Gastroesophageal sphincter (tissue), 4 donors: ENCODE results near the gene CPNE4. TPM values are rescaled to one million over a fixed set of nuclear protein-coding genes. Genes with fewer than 3 reads are reported as not detected.

Experiments
- ATAC-seq: fragments of 150-250 bp; one replicate; pipeline ENCODE4 v1.9.1; 2016; ENCODE audit warnings: mild to moderate bottlenecking, moderate library complexity
- H3K27ac ChIP-seq, 4 donors: fragments of 200-600 bp; sonication (generic) in 3 of 4; 1 replicate in 3 of 4; 2 replicates in 1 of 4; pipeline ENCODE4 v1.5.1; 2016 to 2019
- H3K27me3 ChIP-seq: fragments of 200-600 bp; sonication (generic); one replicate; pipeline ENCODE4 v1.5.1; 2019
- H3K36me3 ChIP-seq, 2 donors: fragments of 200-600 bp; sonication (generic); one replicate each; pipeline ENCODE4 v1.5.1; 2019; ENCODE audit warnings: control low read depth in 1 of 2
- H3K4me1 ChIP-seq, 3 donors: fragments of 200-600 bp; sonication (generic); 1 replicate in 2 of 3; 2 replicates in 1 of 3; pipeline ENCODE4 v1.5.1; 2016 to 2019; ENCODE audit warnings: control low read depth in 2 of 3
- H3K4me3 ChIP-seq, 2 donors: fragments of 200-600 bp; sonication (generic); one replicate each; pipeline ENCODE4 v1.5.1; 2019; ENCODE audit warnings: mild to moderate bottlenecking in 1 of 2, moderate library complexity in 1 of 2
- H3K9me3 ChIP-seq, 3 donors: fragments of 200-600 bp; sonication (generic); one replicate each; pipeline ENCODE4 v1.5.1; 2017 to 2019; ENCODE audit warnings: control low read depth in 2 of 3
- CTCF ChIP-seq, 4 experiments: fragments of 200-600 bp in 2 of 4; fragments of 450-650 bp in 2 of 4; sonication (generic) in 1 of 4; IDR thresholded peaks; one replicate each; pipeline ENCODE4 v1.5.1; 2017 to 2019; ENCODE audit warnings: antibody characterized with exemption in 4 of 4, mild to moderate bottlenecking in 2 of 4, moderate library complexity in 2 of 4
- EP300 ChIP-seq: sonication (generic); formaldehyde crosslinking; IDR thresholded peaks from one replicate; pipeline ENCODE4 v1.6.1; 2017; ENCODE audit warnings: antibody characterized with exemption, mild to moderate bottlenecking
- POLR2A ChIP-seq, 2 donors: fragments of 450-650 bp; IDR thresholded peaks; one replicate each; pipeline ENCODE4 v1.6.1; 2017; ENCODE audit warnings: antibody characterized with exemption in 2 of 2, mild to moderate bottlenecking in 2 of 2, moderate library complexity in 1 of 2
- POLR2AphosphoS5 ChIP-seq: sonication (generic); formaldehyde crosslinking; IDR thresholded peaks from one replicate; pipeline ENCODE4 v1.6.1; 2017; ENCODE audit warnings: antibody characterized with exemption
- WGBS, 2 donors: methylation state at CpG; one replicate each; pipeline ENCODE4 v1.1.5; 2018; ENCODE audit warnings: low coverage in 1 of 2; 5-methylcytosine and 5-hydroxymethylcytosine counted together
- total RNA-seq, 4 donors: library from RNA; depleted of rRNA; stranded (reverse); fragments of >200 nt; gene quantifications; one replicate each; pipeline ENCODE4 v1.1.0, GENCODE V29; 2016

CPNE4 gene
- total RNA-seq, 4 donors from 2014 or later: not detected

- 65 to 78% methylated on average over 4 of the region's 4 CpGs for WGBS, 2 donors
- TF ChIP-seq CTCF (IDR thresholded peaks at IDR 0.05) (no peak), POLR2A (IDR thresholded peaks at IDR 0.05) (no peak), EP300 (no peak), POLR2AphosphoS5 (no peak)
- no peak overlapping the region for H3K27ac ChIP-seq
- ATAC-seq: no peak
- H3K4me3 ChIP-seq: no peak overlapping the region
- H3K36me3 ChIP-seq: no peaks in the 10 kb centered on the region
- H3K9me3 ChIP-seq: no peaks in the 10 kb centered on the region
- peaks cover 22% of the 10 kb centered on the region for H3K27me3 ChIP-seq
- H3K4me1 ChIP-seq: no peaks in the 10 kb centered on the region
Observed at GRCh38 chr3:131564812-131565211, 470.0 kb downstream of the CPNE4 start.

GRCh38 chr3:131561511-131561910 is 473.3 kb downstream of the CPNE4 start:
- H3K4me3 ChIP-seq: no peak overlapping the region
- no peak overlapping the region for H3K27ac ChIP-seq
- no peaks in the 10 kb centered on the region for H3K36me3 ChIP-seq
- no peak for TF ChIP-seq POLR2A (IDR thresholded peaks at IDR 0.05)
- TF ChIP-seq POLR2AphosphoS5: no peak
- no peak for TF ChIP-seq CTCF (IDR thresholded peaks at IDR 0.05)
- TF ChIP-seq EP300: no peak
- no peaks in the 10 kb centered on the region for H3K9me3 ChIP-seq
- no peak for ATAC-seq
- WGBS, 2 donors: 52 to 72% methylated on average over 2 of the region's 2 CpGs
- peaks cover 22% of the 10 kb centered on the region for H3K27me3 ChIP-seq
- no peaks in the 10 kb centered on the region for H3K4me1 ChIP-seq

GRCh38 chr3:131560795-131561194 is 474.0 kb downstream of the CPNE4 start:
- Histone ChIP-seq H3K9me3 (no peaks in the 10 kb centered on the region), H3K36me3 (no peaks in the 10 kb centered on the region), H3K4me1 (no peaks in the 10 kb centered on the region), H3K27me3 (peaks cover 19% of the 10 kb centered on the region), H3K4me3 (no peak overlapping the region), H3K27ac (no peak overlapping the region)
- 84 to 100% methylated on average over 2 to 3 of the region's 3 CpGs for WGBS, 2 donors
- no peak for ATAC-seq
- TF ChIP-seq POLR2AphosphoS5: no peak
- TF ChIP-seq EP300: no peak
- TF ChIP-seq POLR2A (IDR thresholded peaks at IDR 0.05): no peak
- TF ChIP-seq CTCF (IDR thresholded peaks at IDR 0.05): no peak

- Histone ChIP-seq H3K36me3 (no peaks in the 10 kb centered on the region), H3K4me1 (no peaks in the 10 kb centered on the region), H3K27me3 (peaks cover 3% of the 10 kb centered on the region), H3K27ac (no peak overlapping the region), H3K4me3 (no peak overlapping the region), H3K9me3 (no peaks in the 10 kb centered on the region)
- no peak for TF ChIP-seq CTCF (IDR thresholded peaks at IDR 0.05)
- TF ChIP-seq POLR2A (IDR thresholded peaks at IDR 0.05): no peak
- TF ChIP-seq EP300: no peak
- TF ChIP-seq POLR2AphosphoS5: no peak
- 83 to 100% methylated on average over 1 to 2 of the region's 2 CpGs for WGBS, 2 donors
- ATAC-seq: no peak
Observed at GRCh38 chr3:131555456-131555855, 479.4 kb downstream of the CPNE4 start.

GRCh38 chr3:131553495-131554247 is 481.1 kb downstream of the CPNE4 start:
- no peak for TF ChIP-seq CTCF (IDR thresholded peaks at IDR 0.05)
- no peak for TF ChIP-seq POLR2AphosphoS5
- no peak for TF ChIP-seq EP300
- TF ChIP-seq POLR2A (IDR thresholded peaks at IDR 0.05): no peak
- 56 to 69% methylated on average over 1 to 3 of the region's 3 CpGs for WGBS, 2 donors
- Histone ChIP-seq H3K4me1 (no peaks in the 10 kb centered on the region), H3K27me3 (no peaks in the 10 kb centered on the region), H3K4me3 (no peak overlapping the region), H3K36me3 (no peaks in the 10 kb centered on the region), H3K9me3 (no peaks in the 10 kb centered on the region), H3K27ac (no peak overlapping the region)
- ATAC-seq: no peak
